ENCODE data around the gene SYNDIG1.

SYNDIG1 gene

GRCh38 chr20:24448170-24448569, 21.3 kb upstream of the SYNDIG1 start:
- no peak for DNase-seq

DNA sequence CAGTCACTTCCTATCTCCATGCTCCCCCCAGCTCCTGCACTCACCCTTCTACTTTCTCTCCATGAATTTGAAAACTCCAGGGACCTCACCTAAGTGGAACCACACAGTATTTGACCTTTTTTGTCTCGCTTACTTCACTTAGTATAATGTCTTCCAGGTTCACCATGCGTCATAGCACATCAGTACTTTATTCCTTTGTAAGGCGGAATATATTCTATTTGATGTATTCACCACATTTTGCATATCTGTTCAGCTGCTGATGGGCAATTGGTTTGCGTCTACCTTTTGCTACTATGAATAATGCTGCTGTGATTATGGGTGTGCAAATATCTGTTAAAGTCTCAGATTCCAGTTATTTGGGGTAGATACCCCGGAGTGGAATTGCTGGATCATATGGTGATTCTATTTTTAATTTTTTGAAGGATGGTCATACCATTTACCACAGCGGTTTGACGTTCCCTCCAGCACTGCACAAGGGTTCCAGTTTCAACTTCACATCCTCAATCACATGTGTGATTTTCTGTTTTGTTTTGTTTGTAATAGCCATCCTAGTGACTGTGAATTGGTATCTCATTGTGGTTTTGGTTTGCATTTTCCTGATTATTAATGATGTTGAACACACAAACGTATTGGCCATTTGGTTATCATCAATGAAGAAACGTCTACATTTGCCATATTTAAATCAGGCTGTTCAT, 20.3 kb upstream of the SYNDIG1 start:
- no peak for DNase-seq

DNA sequence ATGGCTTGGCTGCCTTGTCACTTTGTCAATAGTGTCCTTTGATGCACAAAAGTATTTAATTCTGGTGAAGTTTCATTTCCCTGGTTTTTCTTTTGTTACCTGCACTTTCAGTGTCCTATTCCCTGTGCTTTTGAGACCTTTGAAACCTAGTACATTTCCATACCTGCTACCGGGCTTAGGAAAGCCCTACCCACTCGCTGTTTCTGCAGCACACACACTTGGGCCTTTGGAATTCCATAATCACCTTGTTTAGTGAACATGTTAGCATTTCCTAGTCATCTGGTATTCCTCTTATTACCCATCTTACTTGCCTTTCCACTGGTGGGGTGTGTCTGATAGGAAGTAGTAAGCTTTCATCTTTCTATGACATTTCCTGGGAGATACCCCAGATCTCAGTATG, 19.3 kb upstream of the SYNDIG1 start:
- DNase-seq = no peak

DNA sequence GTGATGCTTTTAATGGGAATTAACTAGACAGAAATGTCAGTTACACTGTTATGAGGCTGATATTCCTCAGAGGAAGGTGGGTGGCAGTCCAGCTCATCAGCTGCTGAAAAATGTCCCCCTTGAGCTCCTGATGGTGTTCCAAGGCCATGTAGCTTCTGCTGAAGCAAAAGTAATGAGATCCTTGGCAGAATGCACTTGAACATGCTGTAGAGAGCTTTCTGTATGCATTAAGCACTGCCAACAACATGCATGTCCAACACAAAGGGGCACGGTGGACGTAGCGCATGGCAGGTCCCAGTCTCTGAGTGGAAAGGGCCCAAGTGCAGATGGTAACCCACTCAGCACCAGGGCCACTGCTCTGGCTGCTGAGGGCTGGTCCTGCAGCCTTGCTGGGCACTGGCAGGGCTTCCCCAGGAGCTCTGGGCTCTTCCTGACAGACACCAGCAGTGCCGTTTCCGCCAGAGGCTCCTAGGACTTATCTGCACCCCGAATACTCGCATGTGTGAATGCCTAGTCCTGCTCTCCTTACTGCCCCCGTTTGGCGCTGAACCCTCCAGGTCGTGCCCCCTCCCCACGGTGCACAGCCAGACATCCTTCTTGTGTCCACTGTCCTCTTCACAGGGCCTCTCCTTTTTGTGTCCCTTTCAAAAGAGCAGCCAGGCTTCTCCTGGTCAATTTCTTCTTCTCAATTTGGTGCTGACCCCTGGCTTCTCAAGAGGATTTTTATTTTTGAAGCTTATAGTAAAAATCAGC, 18.6 kb upstream of the SYNDIG1 start:
- DNase-seq = no peak

- DNase-seq = no peak
Measured at GRCh38 chr20:24451428-24451827, 18.0 kb upstream of the SYNDIG1 start.

DNA sequence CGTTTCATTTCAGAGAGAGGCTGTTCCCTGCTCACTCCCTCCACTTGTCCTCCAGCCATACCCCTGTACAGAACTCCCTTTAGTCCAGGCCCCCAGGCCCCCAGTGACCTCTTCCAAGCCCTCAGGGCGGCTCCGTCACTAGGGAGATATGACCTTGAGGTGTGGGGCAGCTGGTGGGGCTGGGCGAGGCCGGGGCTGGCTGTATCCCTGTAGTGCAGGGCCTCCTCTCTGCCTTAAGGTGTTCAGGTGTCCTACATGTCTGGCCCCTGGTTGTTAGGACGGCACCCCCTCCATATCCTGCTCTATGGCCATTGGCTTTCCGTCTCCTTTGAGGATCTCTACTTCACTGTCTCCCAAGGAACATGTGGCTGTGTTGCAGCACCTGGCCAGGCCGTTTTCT, 17.4 kb upstream of the SYNDIG1 start:
- no peak for DNase-seq

DNA sequence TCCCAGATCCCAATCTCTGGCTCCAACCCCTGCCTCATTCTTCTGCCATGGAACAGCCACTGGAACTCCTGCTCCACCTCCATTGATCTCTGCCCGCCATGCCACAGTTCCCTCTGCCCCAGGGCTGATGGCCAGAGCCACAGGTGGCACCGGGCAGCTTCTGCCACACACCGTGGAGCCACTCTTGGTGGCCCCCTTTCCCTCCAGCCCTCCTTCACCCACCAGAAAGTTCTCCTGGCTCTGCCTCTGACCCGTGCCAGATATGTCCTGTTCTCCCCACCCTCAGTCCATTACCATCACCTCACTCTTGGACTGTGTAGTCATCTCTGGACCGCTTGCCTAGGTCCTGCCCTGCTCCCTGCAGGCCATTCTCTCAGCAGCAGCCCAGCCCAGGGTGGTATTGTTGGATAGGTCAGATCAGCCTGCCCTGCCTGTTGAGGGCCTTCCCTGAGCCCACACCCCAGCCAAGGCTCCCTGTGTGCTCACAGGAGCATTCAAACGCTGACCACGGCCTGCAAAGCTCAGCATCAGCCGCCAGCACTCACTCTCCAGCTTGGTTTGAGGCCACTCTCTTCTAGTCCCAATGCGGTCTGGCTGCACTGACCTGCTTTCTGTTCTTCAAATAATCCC, 16.8 kb upstream of the SYNDIG1 start:
- DNase-seq = no peak

DNA sequence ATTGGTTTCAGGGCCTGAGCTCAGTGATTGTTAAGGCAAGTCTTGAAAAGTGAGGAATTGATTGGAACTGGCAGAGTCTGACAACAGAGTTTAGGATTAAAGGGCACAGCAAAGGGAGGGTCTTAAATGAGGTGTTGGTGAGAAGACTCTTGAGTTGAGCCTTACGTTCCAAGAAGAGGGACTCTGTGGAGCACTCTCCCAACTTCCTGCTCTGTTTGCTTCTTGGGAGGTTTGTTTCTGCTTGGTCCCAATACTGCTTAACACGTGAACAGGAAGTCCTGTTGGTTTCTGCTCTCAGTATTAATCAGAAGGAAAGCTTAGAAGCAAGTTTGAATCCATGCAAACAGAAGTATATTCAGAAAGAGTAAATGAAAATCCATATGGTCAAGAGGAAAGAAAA, 15.6 kb upstream of the SYNDIG1 start:
- no peak for DNase-seq

DNA sequence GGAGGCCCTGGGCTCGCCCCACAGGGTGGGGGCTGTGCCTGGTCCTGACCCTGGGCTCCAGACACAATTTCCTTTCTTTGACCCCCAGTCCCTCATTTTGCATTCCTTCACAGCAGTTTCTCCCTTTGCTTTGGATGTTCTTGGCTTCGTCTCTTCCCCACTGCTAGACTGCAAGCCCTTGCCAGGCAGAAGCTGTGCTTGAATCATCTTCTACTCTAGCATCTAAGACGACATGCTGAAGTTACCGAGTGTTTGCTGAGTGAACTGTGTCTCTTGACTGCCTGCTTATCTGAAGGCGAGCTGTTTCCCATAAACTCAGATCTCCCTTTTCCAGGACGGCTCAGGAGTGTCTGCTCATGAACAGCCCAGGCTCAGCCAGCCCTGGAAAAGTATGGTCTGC, 14.3 kb upstream of the SYNDIG1 start:
- no peak for DNase-seq

- no peak for DNase-seq
Measured at GRCh38 chr20:24456398-24456781, 13.0 kb upstream of the SYNDIG1 start.

DNA sequence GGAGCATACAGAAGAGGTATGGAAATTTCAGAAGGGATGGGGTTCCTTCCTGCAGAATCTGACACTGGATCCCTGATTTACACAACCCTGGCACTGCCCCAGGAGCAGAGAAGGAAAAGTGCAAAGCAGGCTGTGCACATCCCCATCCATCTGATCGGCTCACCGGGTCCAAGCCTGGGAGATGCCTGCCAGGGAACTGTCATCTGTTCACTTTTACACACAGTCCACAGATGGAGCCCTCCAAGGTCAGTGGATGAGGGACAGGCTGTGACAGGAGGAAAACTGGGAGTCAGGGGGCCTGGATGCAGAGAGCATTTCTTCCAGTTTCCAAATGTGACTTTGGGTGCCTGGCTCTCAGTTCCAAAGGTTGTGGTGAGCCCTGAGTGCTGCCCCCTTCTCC, 11.0 kb upstream of the SYNDIG1 start:
- no peak for DNase-seq

GRCh38 chr20:24459733-24460132, 9.7 kb upstream of the SYNDIG1 start:
- DNase-seq = no peak

- no peak for DNase-seq
Measured at GRCh38 chr20:24460712-24461111, 8.7 kb upstream of the SYNDIG1 start.

- DNase-seq = no peak
Measured at GRCh38 chr20:24461848-24462247, 7.6 kb upstream of the SYNDIG1 start.

DNA sequence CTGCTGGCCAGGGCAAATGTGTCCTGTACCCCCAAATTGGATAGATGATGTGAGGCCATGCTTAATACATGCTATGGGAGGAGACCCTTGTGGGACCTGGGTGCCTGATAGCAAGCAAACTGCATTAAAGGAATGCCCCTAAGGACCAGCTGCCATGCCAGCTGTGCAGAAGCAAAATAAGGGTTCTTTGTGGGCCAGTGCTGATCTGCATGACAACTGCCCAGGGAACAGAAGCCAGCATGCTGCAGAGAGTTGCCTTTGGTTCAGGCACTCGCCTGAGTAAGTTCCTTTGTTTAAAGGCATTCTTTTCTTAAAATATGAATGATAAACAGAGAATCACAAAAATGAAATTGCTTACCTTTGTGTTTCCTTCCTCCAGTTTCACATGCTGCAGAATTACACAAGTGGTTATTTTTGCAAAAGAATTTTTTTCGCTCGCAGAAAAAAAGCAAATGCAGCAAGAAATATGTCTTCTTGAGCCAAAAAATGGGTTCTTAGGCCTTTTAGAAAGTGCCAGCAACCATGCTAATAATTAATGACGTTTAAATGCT, 6.9 kb upstream of the SYNDIG1 start:
- DNase-seq = no peak

DNA sequence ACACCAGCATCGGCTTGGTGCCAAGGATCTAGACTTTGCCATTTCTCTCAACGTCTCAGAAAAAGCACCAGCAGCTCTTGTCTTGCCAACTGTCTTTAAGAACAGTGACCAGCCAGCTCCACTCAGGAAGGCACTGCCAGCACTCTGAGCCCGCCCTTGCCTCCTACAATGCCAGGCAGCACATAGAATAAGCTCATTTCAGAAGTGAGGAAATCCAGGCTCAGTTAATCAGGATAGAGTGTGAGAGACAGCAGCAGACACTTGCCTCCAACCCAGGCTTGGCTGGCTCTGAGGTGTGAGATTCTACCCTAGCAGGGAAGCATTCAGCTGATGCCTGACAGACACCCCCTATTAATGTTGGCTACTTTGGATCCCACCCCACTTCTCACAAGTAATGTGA, 4.3 kb upstream of the SYNDIG1 start:
- no peak for DNase-seq

GRCh38 chr20:24465730-24466129, 3.7 kb upstream of the SYNDIG1 start:
- DNase-seq = no peak

DNA sequence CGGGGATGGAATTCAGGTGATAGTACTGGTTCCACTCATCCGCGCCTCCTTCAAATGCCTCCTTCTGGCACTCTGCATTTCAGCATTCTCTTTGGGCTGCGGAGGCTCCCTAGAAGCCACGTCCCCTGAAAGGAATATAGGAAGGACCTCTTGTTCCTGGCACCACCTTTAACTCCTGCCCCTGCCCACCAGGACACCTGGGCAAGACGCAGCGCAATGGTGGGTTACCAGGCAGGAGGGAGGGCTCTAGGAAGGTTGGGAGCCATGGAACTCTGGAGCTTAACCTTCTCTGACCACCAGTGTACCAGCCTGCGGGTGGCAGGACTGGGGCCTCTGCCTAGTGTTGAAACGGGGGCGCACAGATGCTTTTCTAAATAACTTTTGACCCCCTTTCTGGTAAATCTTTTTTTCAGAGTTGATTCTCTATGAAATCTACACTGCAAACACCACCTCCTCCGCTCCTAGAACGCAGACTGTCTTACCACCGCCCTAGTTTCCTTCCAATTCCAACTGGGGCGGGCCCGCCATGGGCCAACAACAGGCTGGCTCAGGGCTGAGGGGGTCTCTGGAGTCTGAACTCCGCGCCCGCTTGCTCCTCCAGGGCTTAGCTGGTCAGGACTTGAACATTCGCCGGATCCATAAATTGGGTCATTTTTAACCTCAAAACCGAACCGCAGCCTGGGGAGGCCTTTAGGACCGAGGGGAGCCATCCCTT, 871 bp upstream of the SYNDIG1 start:
- DNase-seq = no peak

GRCh38 chr20:24469894-24470745, 691 bp downstream of the SYNDIG1 start:
- DNase-seq = no peak

GRCh38 chr20:24470746-24471582, 1.5 kb downstream of the SYNDIG1 start:
- DNase-seq = no peak

DNA sequence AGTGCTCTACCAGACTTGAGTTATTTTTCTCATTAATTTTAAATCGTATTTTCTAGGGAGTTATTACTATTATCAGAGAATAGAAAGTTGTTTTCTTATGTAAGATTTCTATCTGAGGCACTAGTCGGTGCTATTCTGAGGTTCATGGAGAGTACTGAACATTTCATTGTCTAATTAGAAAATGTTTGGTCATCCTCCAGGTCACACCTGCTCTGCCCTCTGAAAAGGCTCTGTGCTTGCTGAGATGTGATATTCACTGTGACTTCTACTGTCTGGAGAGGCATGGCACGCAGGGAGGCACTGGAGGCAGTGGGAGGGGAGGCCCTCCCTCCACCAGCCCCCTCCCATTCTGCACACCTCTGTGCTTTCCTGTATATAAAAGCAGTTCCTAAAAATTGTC, 3.0 kb downstream of the SYNDIG1 start:
- no peak for DNase-seq

Measured in inflammatory macrophage treated with lipopolysaccharide for 1 hour (primary cell).